HG03097 (cell line): ENCODE results near the gene ZFP62.

ENCODE experiments used
- ATAC-seq: cut with Tn5 transposase; IDR thresholded peaks from one replicate; pipeline ENCODE4 v1.9.1; 2021; ENCODE audit not compliant: unreplicated experiment, low FRiP score

ZFP62 gene

DNA sequence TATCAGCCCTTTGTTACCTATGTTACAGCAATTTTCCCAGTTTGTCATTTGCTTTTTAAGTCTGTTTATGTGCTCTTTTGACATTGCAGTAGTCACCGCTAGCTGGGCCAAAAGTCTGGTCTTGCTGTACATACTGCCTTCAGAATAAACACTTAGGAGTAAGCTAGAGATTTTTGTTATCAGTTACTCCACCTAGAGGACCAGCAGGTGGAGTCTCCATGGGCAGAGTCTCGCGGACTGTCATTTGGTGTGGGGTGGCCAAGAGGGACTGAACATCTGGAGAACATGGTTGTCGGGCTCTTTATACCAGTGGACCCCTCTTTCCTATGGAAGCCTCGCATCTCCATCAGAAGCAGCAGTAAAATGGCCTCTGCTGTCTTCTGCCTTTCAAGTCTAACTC is 47.7 kb downstream of the ZFP62 start:
- no peak for ATAC-seq

GRCh38 chr5:180811623-180812124 is 49.4 kb downstream of the ZFP62 start:
- ATAC-seq: no peak

GRCh38 chr5:180810959-180811622 is 50.0 kb downstream of the ZFP62 start:
- no peak for ATAC-seq

DNA sequence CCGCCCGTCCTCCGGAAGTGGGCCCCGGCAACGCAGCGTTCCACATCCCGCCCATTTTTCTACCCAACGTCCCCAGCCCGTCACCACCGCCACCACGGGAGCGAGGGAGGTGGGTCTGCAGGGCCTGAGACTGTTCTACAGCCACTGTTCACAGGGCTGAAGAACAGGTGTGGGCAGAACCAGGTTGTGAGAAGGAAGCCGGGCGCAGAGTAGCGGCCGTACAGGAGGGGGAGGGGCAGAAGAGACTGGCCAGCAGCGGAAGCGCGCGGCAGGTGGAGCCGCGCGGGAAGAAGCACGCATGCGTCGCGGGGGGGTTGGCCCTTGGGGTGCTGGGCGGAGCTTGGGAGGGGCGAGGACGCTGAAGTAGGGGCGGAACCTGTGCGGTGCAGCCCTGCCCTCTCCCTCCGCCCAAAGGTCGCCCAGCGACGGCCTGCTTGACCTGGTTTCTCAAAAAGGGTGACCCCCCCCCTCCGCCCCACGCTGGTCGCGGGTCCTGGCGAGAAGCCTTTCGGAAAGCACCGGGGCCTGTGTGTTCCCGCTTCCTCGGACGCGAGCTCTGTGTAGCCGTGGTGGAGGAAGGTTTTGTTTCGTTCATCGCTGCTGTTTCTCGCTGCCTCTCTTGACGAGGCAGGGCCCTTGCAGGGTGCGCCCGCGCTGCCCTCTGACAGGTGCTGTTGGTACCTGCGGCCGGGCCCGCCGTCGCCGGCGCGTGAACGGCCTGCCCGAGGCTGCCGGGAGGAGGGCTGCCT is 50.7 kb downstream of the ZFP62 start:
- peak; percentile 58 for ATAC-seq

GRCh38 chr5:180809403-180810209 is 51.5 kb downstream of the ZFP62 start:
- peak; percentile 44 for ATAC-seq

GRCh38 chr5:180808461-180809000 is 52.5 kb downstream of the ZFP62 start:
- no peak for ATAC-seq

GRCh38 chr5:180807654-180808414 is 53.2 kb downstream of the ZFP62 start:
- no peak for ATAC-seq

- ATAC-seq: no peak
Observed at GRCh38 chr5:180807046-180807445, 54.0 kb downstream of the ZFP62 start.

GRCh38 chr5:180806351-180807011 is 54.6 kb downstream of the ZFP62 start:
- no peak for ATAC-seq

GRCh38 chr5:180804129-180804618 is 56.9 kb downstream of the ZFP62 start:
- ATAC-seq: no peak

- ATAC-seq: peak; percentile 41
Observed at GRCh38 chr5:180803181-180804128, 57.6 kb downstream of the ZFP62 start.

DNA sequence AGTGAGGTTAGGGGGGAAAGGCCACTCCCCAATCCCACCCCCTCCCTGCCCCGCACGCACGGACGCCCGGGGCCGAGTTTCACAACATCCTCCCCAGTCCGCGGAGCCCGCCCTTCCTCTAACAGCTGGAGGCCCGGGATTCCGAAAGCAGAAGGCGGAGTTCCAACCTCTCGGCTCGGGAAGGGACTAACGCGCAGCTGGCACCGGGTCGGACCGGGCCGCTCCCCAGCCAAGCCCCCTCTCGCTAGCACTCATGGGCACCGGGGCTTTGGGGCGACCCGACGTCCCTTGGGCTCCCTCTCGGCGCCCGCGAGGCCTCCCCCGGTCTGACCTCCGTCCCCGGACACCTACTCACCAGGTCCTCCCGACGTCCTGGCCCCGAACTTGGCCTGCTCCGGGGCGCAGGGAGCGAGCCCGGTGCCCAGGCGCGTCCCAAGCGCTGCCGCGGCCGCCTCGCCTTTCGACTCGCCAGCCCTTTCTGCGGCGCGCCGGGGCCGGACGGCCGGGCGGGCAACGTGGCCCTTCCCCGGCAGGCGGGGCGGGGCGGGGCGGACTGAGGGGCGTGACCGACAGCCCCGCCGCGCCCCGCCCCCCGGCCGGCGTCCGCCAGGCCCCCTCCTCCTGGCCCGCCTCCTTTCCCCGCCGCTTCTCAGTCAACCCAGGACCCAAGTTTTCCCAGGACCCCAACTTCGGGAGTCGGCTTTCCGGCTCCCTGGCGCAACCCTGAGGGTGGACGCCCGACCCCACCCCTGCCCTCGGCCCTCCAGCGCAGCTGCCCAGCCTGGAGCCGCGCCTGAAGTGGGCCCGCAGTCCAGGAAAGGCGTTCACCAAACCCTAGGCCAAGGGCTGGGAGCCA is 58.5 kb downstream of the ZFP62 start, which contains the start of gene MGAT1:
TSS of gene MGAT1 (minus strand) at position 482 of the 856 bp plus-strand sequence. CDS start 9,835 bp downstream, outside the sequence.
- peak; percentile 38 for ATAC-seq

- no peak for ATAC-seq
Observed at GRCh38 chr5:180801596-180802324, 59.3 kb downstream of the ZFP62 start.

GRCh38 chr5:180799902-180800801 is 60.9 kb downstream of the ZFP62 start:
- ATAC-seq: no peak

DNA sequence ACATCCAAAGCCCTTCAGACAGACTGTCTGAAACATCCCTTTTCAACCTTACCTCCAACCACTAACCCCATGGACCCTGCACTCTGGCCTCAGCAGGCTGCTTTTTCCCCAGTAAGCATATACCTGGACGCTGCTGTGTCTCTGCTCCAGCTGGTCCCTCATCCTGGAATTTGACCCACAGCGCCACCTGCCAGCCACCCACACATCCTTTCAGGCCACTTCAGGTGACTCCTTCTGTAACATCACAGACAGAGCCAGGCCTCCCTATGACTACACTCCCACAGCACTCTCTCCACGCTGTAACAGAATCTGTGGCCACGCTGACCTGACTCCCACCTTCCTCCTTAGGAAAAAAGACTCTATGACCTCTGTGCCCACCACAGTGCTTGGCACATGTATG is 61.9 kb downstream of the ZFP62 start:
- no peak for ATAC-seq

DNA sequence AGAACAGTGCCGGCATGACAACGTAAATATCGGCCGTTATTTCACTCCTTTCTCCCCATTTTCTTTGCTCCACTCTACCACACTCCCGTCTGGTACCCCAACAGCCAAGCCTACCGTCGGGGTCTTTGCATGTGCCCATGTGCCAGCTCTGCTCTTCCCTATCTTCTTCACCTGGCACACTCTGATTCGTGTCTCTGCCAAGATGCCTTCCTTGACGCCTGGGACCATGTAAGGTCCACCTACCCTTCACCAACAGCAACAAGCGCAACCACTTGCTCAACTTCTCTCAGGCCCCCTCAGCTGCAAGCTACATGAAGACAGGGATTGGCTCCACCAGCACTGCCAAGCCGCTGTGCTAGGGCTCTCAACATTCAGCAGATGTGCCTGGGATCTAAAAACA is 62.9 kb downstream of the ZFP62 start:
- no peak for ATAC-seq
